ENCODE results near the gene UCHL3. TPM values are rescaled to one million over a fixed set of nuclear protein-coding genes. Genes with fewer than 3 reads are reported as not detected.

The UCHL3 gene
- total and polyA plus RNA-seq, 2 donors (not counting 3 experiments of a cell fraction or from before 2014, with no cell fraction given): 31.3 to 46.8 TPM

- ChIA-PET CTCF (interaction anchor here (1.8 kb wide), 1 partner anchor 12 kb away, joined by 5 read pairs; no protein-coding TSS in a partner anchor), POLR2A (no interaction called here)
- Histone ChIP-seq H3K27me3 (ENCODE audit: control insufficient read depth in 2 of 2, insufficient read depth in 2 of 2, low read length in 2 of 2) (no peaks in the 10 kb centered on the region), H2AFZ (ENCODE audit: low read depth, low read length) (no peak overlapping the region), H3K4me1 (ENCODE audit: control insufficient read depth, extremely low read depth, insufficient read depth, low read length) (peaks cover 8% of the 10 kb centered on the region), H3K9me1 (replicated peaks; ENCODE audit: control insufficient read depth, extremely low read depth, insufficient read depth, low read length) (no peaks in the 10 kb centered on the region), H3K27ac (ENCODE audit: insufficient read depth, low read depth, low read length) (no peak overlapping the region), H3K4me3 (replicated peaks in 1 of 3; ENCODE audit: insufficient read depth in 1 of 3, low read depth in 1 of 3, low read length in 3 of 3) (no peak overlapping the region), H3K9me3 (replicated peaks; ENCODE audit: control insufficient read depth, insufficient read depth, low read length) (no peaks in the 10 kb centered on the region), H3K79me2 (ENCODE audit: control insufficient read depth, insufficient read depth, low read length) (no peaks in the 10 kb centered on the region), H3K36me3 (ENCODE audit: control insufficient read depth in 2 of 2, extremely low read depth in 1 of 2, insufficient read depth in 2 of 2, low read length in 2 of 2) (no peaks in the 10 kb centered on the region), H3K4me2 (ENCODE audit: insufficient read depth, low read length) (no peak overlapping the region), H3K9ac (replicated peaks; ENCODE audit: extremely low read depth, insufficient read depth, low read length) (no peak overlapping the region), H4K20me1 (replicated peaks; ENCODE audit: control insufficient read depth, extremely low read depth, insufficient read depth, low read length) (no peaks in the 10 kb centered on the region)
- intact Hi-C loops (cut with micrococcal nuclease) (loop anchor here (2.0 to 5.0 kb wide), 2 partner anchors 15 to 38 kb away; no protein-coding TSS in a partner anchor), dilution Hi-C loops (cut with MboI; ENCODE audit: extremely low pct_ligation_motif_present, low sequenced_read_pairs) (no loop called here)
- FAIRE-seq (no peak), DNase-seq (ENCODE audit: low read depth, low spot score) (no peak)
- BruUV-seq (replicated peaks): no TSS peak
- TF ChIP-seq POLR2AphosphoS5 (IDR thresholded peaks at IDR 0.05; ENCODE audit: insufficient read depth, low read depth, low read length): no peak
- TF ChIP-seq MYC (IDR thresholded peaks at IDR 0.05; ENCODE audit: low read depth, low read length): no peak
- TF ChIP-seq GATA2 (IDR thresholded peaks at IDR 0.05; ENCODE audit: insufficient read depth, insufficient read length, low read depth, low read length): no peak
- TF ChIP-seq EZH2 (IDR thresholded peaks at IDR 0.05; ENCODE audit: borderline replicate concordance, low read depth, low read length, severe bottlenecking): no peak
- TF ChIP-seq JUN (IDR thresholded peaks at IDR 0.05; ENCODE audit: borderline replicate concordance, insufficient read depth, insufficient read length, low read depth): no peak
- no peak for TF ChIP-seq POLR2A (IDR thresholded peaks at IDR 0.05; ENCODE audit: low read depth, low read length)
- no peak for TF ChIP-seq MAX (IDR thresholded peaks at IDR 0.05; ENCODE audit: insufficient read depth, insufficient read length)
- TF ChIP-seq FOS (IDR thresholded peaks at IDR 0.05; ENCODE audit: borderline replicate concordance, insufficient read depth, low read length): no peak
- TF ChIP-seq CTCF (IDR thresholded peaks at IDR 0.05; ENCODE audit: extremely low read depth in 1 of 2, insufficient read depth in 1 of 2, low read depth in 1 of 2, low read length in 2 of 2): no peak
Measured at GRCh38 chr13:75620020-75620419, 70.4 kb downstream of the UCHL3 start.
